Osteocyte (in vitro differentiated cells): Measurements from ENCODE around the gene WFIKKN2. TPM values are rescaled to one million over a fixed set of nuclear protein-coding genes. Genes with fewer than 3 reads are reported as not detected.

Experiments used
- DNase-seq: peaks from one replicate; pipeline ENCODE4 v3.0.0; 2021; ENCODE audit warnings: mixed read lengths; ENCODE audit not compliant: unreplicated experiment; ENCODE audit errors: extremely low spot score
- H3K27ac Mint-ChIP-seq: one replicate; pipeline ENCODE4 v1.8.0; 2021; ENCODE audit warnings: mild to moderate bottlenecking, mixed read lengths; ENCODE audit not compliant: unreplicated experiment
- H3K27me3 Mint-ChIP-seq: one replicate; pipeline ENCODE4 v1.8.0; 2021; ENCODE audit warnings: mixed read lengths; ENCODE audit not compliant: unreplicated experiment
- H3K36me3 Mint-ChIP-seq: one replicate; pipeline ENCODE4 v1.8.0; 2021; ENCODE audit warnings: mixed read lengths; ENCODE audit not compliant: unreplicated experiment
- H3K4me1 Mint-ChIP-seq: one replicate; pipeline ENCODE4 v1.8.0; 2021; ENCODE audit warnings: mixed read lengths; ENCODE audit not compliant: unreplicated experiment
- H3K4me3 Mint-ChIP-seq: one replicate; pipeline ENCODE4 v1.8.0; 2021; ENCODE audit warnings: mild to moderate bottlenecking, moderate library complexity, mixed read lengths; ENCODE audit not compliant: unreplicated experiment
- H3K9me3 Mint-ChIP-seq: one replicate; pipeline ENCODE4 v1.8.0; 2021; ENCODE audit warnings: mixed read lengths; ENCODE audit not compliant: unreplicated experiment
- CTCF ChIP-seq: fragments of 200-600 bp; sonication (generic); IDR thresholded peaks from 2 replicates; pipeline ENCODE4 v1.5.0; 2021; ENCODE audit warnings: antibody characterized with exemption, mild to moderate bottlenecking, moderate library complexity
- total RNA-seq: library from RNA; stranded (reverse); gene quantifications from 2 replicates; pipeline ENCODE4 v1.2.1, GENCODE V29; 2021

The WFIKKN2 gene
- total RNA-seq, 1 donor from 2014 or later = not detected

DNA sequence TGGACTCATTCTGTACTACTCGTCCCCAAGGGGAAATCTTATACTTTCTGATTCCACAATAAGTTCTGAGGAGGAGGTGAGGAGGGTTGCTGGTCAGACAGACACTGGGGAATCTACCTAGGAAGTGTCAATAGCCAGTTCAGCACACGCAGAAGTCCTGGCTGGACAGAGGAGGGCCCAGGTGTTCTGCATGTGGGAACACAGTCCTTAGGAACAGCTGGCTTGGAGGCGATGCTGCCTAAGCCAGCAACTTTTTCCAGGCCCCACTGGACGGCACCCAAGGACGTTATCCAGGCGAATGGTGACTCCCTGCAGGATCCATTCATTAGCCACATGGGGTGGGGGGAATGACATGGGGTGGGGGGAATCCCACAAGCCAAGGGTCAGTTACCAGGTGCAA lies 29.9 kb upstream of the WFIKKN2 start:
- TF ChIP-seq CTCF = no peak
- H3K27me3 Mint-ChIP-seq = peaks cover 5% of the 10 kb centered on the region
- H3K27ac Mint-ChIP-seq = no peak overlapping the region
- no peak overlapping the region for H3K4me3 Mint-ChIP-seq
- DNase-seq = no peak
- H3K9me3 Mint-ChIP-seq = no peaks in the 10 kb centered on the region
- peaks cover 4% of the 10 kb centered on the region for H3K4me1 Mint-ChIP-seq
- H3K36me3 Mint-ChIP-seq = no peaks in the 10 kb centered on the region

GRCh38 chr17:50806141-50806643 lies 29.2 kb upstream of the WFIKKN2 start:
- Mint-ChIP-seq H3K4me3 (no peak overlapping the region), H3K9me3 (no peaks in the 10 kb centered on the region), H3K27ac (no peak overlapping the region), H3K4me1 (peaks cover 4% of the 10 kb centered on the region), H3K36me3 (no peaks in the 10 kb centered on the region), H3K27me3 (peaks cover 5% of the 10 kb centered on the region)
- TF ChIP-seq CTCF = no peak
- no peak for DNase-seq

- H3K9me3 Mint-ChIP-seq = no peaks in the 10 kb centered on the region
- DNase-seq = no peak
- no peak overlapping the region for H3K27ac Mint-ChIP-seq
- no peak overlapping the region for H3K4me3 Mint-ChIP-seq
- H3K4me1 Mint-ChIP-seq = peaks cover 4% of the 10 kb centered on the region
- H3K27me3 Mint-ChIP-seq = peaks cover 8% of the 10 kb centered on the region
- no peaks in the 10 kb centered on the region for H3K36me3 Mint-ChIP-seq
- no peak for TF ChIP-seq CTCF
These were observed 28.4 kb upstream of the WFIKKN2 start for GRCh38 chr17:50807009-50807408.

DNA sequence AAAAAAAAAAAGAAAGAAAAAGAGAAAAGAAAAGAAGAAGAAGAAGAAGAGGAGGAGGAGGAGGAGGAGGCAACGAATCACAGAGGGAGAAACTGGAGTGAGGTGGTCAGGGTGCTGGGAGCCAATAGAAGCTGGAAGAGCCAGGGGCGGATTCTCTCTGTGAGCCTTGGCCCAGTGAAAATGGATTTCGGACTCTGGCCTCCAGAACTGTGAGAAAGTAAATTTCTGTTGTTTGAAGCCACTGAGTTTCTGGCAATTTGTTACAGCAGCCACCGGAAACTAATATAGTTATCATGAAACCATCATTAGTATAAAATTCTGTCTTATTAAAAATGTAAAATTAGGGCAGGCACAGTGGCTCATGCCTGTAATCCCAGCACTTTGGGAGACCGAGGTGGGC lies 27.7 kb upstream of the WFIKKN2 start:
- no peak overlapping the region for H3K27ac Mint-ChIP-seq
- DNase-seq = no peak
- no peaks in the 10 kb centered on the region for H3K36me3 Mint-ChIP-seq
- H3K27me3 Mint-ChIP-seq = peaks cover 10% of the 10 kb centered on the region
- peaks cover 4% of the 10 kb centered on the region for H3K4me1 Mint-ChIP-seq
- no peaks in the 10 kb centered on the region for H3K9me3 Mint-ChIP-seq
- no peak for TF ChIP-seq CTCF
- no peak overlapping the region for H3K4me3 Mint-ChIP-seq

GRCh38 chr17:50808413-50808812 lies 27.0 kb upstream of the WFIKKN2 start:
- Mint-ChIP-seq H3K27me3 (peaks cover 10% of the 10 kb centered on the region), H3K9me3 (no peaks in the 10 kb centered on the region), H3K4me1 (peaks cover 4% of the 10 kb centered on the region), H3K27ac (no peak overlapping the region), H3K4me3 (no peak overlapping the region), H3K36me3 (no peaks in the 10 kb centered on the region)
- no peak for DNase-seq
- TF ChIP-seq CTCF = no peak
